ENCODE measurements around the gene PHC2. TPM values are rescaled to one million over a fixed set of nuclear protein-coding genes. Genes with fewer than 3 reads are reported as not detected.

Gene PHC2
- total RNA-seq, 1 experiment from 2014 or later: 176 TPM

DNA sequence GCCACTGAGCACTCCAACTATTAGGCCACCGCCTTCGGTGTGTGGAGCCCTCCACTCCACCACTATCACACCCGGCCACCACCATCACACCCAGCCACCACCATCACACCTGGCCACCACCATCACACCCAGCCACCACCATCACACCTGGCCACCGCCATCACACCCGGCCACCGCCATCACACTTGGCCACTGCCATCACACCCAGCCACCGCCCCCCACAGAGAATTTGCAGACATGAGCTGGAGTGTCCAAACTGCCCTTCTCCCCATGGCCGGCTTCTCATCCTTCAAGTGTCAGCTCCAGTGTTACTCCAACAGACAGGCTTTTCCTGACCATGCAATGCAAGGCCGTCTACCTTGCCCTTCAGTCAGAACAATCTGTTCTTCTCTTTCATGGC, 59.6 kb downstream of the PHC2 start (continued):
- TF ChIP-seq ZNF274 (IDR thresholded peaks at IDR 0.05; ENCODE audit: low read depth, low read length) (no peak), ZBTB33 (IDR thresholded peaks at IDR 0.05; ENCODE audit: extremely low read depth, insufficient replicate concordance, low read length) (no peak), EZH2 (IDR thresholded peaks at IDR 0.05) (no peak), CBX3 (IDR thresholded peaks at IDR 0.05; ENCODE audit: low read depth) (no peak), POLR2AphosphoS5 (IDR thresholded peaks at IDR 0.05; ENCODE audit: low read depth, low read length) (no peak), JUND (IDR thresholded peaks at IDR 0.05) (no peak)
- TF ChIP-seq, protein P1, sequence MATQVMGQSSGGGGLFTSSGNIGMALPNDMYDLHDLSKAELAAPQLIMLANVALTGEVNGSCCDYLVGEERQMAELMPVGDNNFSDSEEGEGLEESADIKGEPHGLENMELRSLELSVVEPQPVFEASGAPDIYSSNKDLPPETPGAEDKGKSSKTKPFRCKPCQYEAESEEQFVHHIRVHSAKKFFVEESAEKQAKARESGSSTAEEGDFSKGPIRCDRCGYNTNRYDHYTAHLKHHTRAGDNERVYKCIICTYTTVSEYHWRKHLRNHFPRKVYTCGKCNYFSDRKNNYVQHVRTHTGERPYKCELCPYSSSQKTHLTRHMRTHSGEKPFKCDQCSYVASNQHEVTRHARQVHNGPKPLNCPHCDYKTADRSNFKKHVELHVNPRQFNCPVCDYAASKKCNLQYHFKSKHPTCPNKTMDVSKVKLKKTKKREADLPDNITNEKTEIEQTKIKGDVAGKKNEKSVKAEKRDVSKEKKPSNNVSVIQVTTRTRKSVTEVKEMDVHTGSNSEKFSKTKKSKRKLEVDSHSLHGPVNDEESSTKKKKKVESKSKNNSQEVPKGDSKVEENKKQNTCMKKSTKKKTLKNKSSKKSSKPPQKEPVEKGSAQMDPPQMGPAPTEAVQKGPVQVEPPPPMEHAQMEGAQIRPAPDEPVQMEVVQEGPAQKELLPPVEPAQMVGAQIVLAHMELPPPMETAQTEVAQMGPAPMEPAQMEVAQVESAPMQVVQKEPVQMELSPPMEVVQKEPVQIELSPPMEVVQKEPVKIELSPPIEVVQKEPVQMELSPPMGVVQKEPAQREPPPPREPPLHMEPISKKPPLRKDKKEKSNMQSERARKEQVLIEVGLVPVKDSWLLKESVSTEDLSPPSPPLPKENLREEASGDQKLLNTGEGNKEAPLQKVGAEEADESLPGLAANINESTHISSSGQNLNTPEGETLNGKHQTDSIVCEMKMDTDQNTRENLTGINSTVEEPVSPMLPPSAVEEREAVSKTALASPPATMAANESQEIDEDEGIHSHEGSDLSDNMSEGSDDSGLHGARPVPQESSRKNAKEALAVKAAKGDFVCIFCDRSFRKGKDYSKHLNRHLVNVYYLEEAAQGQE (IDR thresholded peaks at IDR 0.05; ENCODE audit: low read depth): no peak

DNA sequence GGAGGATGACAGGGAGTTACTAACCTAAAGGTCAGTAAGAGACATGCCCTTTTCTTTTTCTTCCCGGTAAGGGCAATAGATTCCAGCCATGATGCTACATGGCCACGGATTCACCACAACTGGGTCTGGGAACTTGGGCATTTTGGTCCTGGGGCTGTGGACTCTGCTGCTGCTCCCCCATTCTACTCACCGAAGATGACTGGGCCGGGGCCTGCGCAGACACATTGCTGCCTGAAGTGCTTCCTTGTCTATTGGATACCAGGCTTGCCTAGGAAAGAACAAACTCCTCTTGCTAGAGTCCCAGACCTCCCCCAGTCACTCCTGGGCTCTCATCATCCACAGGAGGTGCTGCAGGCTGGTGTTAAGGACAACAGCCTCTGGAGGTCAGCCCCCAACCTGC, 60.1 kb downstream of the PHC2 start:
- intact Hi-C loops (cut with micrococcal nuclease): no loop called here
- no peaks in the 10 kb centered on the region; the same call in 1 of the 2 replicates for H3K79me2 ChIP-seq (ENCODE audit: insufficient read depth, low read length)
- no TSS peak for BruUV-seq (replicated peaks)
- no peak overlapping the region for H3K4me2 ChIP-seq (ENCODE audit: low read length)
- no peaks in the 10 kb centered on the region for H3K9me3 ChIP-seq (ENCODE audit: control insufficient read depth in 1 of 2, insufficient read depth in 1 of 2, low read depth in 1 of 2, low read length in 2 of 2)
- TF ChIP-seq POLR2AphosphoS5 (IDR thresholded peaks at IDR 0.05; ENCODE audit: low read depth, low read length) (no peak), CBX3 (IDR thresholded peaks at IDR 0.05; ENCODE audit: low read depth) (no peak), ZNF274 (IDR thresholded peaks at IDR 0.05; ENCODE audit: low read depth, low read length) (no peak), TCF7L2 (IDR thresholded peaks at IDR 0.05; ENCODE audit: borderline replicate concordance, extremely low read depth, insufficient read depth, insufficient read length) (no peak), CEBPB (IDR thresholded peaks at IDR 0.05; ENCODE audit: low read depth) (no peak), YY1 (IDR thresholded peaks at IDR 0.05; ENCODE audit: extremely low read depth, insufficient replicate concordance, low read depth, low read length) (no peak), CTCF (IDR thresholded peaks at IDR 0.05 in 2 of 3, conservative IDR thresholded peaks at IDR 0.05 in 1 of 3; ENCODE audit: borderline replicate concordance in 1 of 3, insufficient read depth in 1 of 3, low read depth in 2 of 3, low read length in 2 of 3) (no peak), POLR2A (IDR thresholded peaks at IDR 0.05; ENCODE audit: borderline replicate concordance, extremely low read depth, insufficient read depth, insufficient read length) (no peak), EZH2 (IDR thresholded peaks at IDR 0.05) (no peak), JUND (IDR thresholded peaks at IDR 0.05) (no peak), SIN3A (IDR thresholded peaks at IDR 0.05; ENCODE audit: low read depth) (no peak), ATF3 (IDR thresholded peaks at IDR 0.05) (no peak), EGR1 (IDR thresholded peaks at IDR 0.05; ENCODE audit: low read depth) (no peak)
- TF ChIP-seq, protein P2, sequence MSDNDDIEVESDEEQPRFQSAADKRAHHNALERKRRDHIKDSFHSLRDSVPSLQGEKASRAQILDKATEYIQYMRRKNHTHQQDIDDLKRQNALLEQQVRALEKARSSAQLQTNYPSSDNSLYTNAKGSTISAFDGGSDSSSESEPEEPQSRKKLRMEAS (IDR thresholded peaks at IDR 0.05): no peak
- peaks cover 36 to 73% of the 10 kb centered on the region in 2 experiments; a peak in 3 of 4 replicates for H3K36me3 ChIP-seq (ENCODE audit: control insufficient read depth in 1 of 2, insufficient read depth in 2 of 2, low read length in 2 of 2)
- no peak for ATAC-seq
- H3K4me1 ChIP-seq (ENCODE audit: control insufficient read depth in 1 of 2, insufficient read depth in 2 of 2, low read length in 2 of 2): 0 out of 4 replicates have a peak, but pooled peaks cover 0 to 3% of the 10 kb centered on the region in 2 experiments
- H2AFZ ChIP-seq (ENCODE audit: low read depth, low read length, poor library complexity, severe bottlenecking): no peak overlapping the region
- no peaks in the 10 kb centered on the region for H3K9me2 ChIP-seq (ENCODE audit: insufficient read depth)
- RAD21 ChIA-PET (ENCODE audit: low non-redundant PET in 1 of 2, low total read pairs in 2 of 2, uncharacterized antibody in 2 of 2, unreplicated experiment in 2 of 2): no interaction called here
- DNase-seq (ENCODE audit: low read depth, low spot score): no peak
- H3K27me3 ChIP-seq (ENCODE audit: insufficient read depth, low read length): no peaks in the 10 kb centered on the region
- H3K9ac ChIP-seq (ENCODE audit: low read length): no peak overlapping the region
- H4K20me1 ChIP-seq (ENCODE audit: insufficient read depth): no peaks in the 10 kb centered on the region
- POLR2A ChIA-PET: no interaction called here
- no peak overlapping the region; the same call in 1 of the 2 replicates for H3K27ac ChIP-seq (ENCODE audit: low read depth, low read length)
- CTCF ChIA-PET: no interaction called here
- no peak overlapping the region for H3K4me3 ChIP-seq (replicated peaks in 1 of 2; ENCODE audit: low read depth in 1 of 2, low read length in 2 of 2)

Data from HCT116 (cell line).